ENCODE results near the gene SH3YL1. TPM values are rescaled to one million over a fixed set of nuclear protein-coding genes. Genes with fewer than 3 reads are reported as not detected.
A peak's percentile ranks its signal among the peaks of the same experiment; 100 is the strongest.
"Not testable (repeated sequence)": the region's sequence is repeated elsewhere in the genome, so short reads cannot be mapped to it uniquely, and the experiment has no call there.

SH3YL1 gene
- total and polyA plus RNA-seq, 2 experiments from 2014 or later, result 15.8 to 35.1 TPM

- no peaks in the 10 kb centered on the region for H3K9me3 ChIP-seq (ENCODE audit: low read depth)
- no peak for DNase-seq (ENCODE audit: low read depth in 1 of 2, low spot score in 1 of 2)
- no peak overlapping the region for H3K27ac ChIP-seq
- no peaks in the 10 kb centered on the region for H3K36me3 ChIP-seq
- no peak for TF ChIP-seq CTCF (IDR thresholded peaks at IDR 0.05; ENCODE audit: low read depth, low read length)
- H3K4me1 ChIP-seq (ENCODE audit: low read depth), result peaks cover 8% of the 10 kb centered on the region
- H3K4me3 ChIP-seq, result no peak overlapping the region
- H3K27me3 ChIP-seq, result no peaks in the 10 kb centered on the region
Observed at GRCh38 chr2:176917-177316, 86.9 kb downstream of the SH3YL1 start.

- peaks cover 8% of the 10 kb centered on the region for H3K4me1 ChIP-seq (ENCODE audit: low read depth)
- H3K27me3 ChIP-seq, result no peaks in the 10 kb centered on the region
- no peaks in the 10 kb centered on the region for H3K36me3 ChIP-seq
- no peaks in the 10 kb centered on the region for H3K9me3 ChIP-seq (ENCODE audit: low read depth)
- TF ChIP-seq CTCF (IDR thresholded peaks at IDR 0.05; ENCODE audit: low read depth, low read length), result no peak
- H3K27ac ChIP-seq, result no peak overlapping the region
- no peak overlapping the region for H3K4me3 ChIP-seq
- DNase-seq (ENCODE audit: low read depth in 1 of 2, low spot score in 1 of 2), result no peak
Observed at GRCh38 chr2:175880-176820, 87.7 kb downstream of the SH3YL1 start.

- TF ChIP-seq CTCF (IDR thresholded peaks at IDR 0.05; ENCODE audit: low read depth, low read length), result no peak
Observed at GRCh38 chr2:175161-175786, 88.6 kb downstream of the SH3YL1 start.

GRCh38 chr2:172120-172519, 91.7 kb downstream of the SH3YL1 start:
- DNase-seq (ENCODE audit: low read depth in 1 of 2, low spot score in 1 of 2), result peak in 1 of 2 donors; percentile 25
- not testable (repeated sequence) for H3K27ac ChIP-seq; H3K27me3 ChIP-seq; H3K4me1 ChIP-seq (ENCODE audit: low read depth); H3K9me3 ChIP-seq (ENCODE audit: low read depth); H3K36me3 ChIP-seq; H3K4me3 ChIP-seq

More at GRCh38 chr2:175161-175786, 88.6 kb downstream of the SH3YL1 start:
- H3K4me3 ChIP-seq, result no peak overlapping the region
- H3K4me1 ChIP-seq (ENCODE audit: low read depth), result peaks cover 8% of the 10 kb centered on the region
- DNase-seq (ENCODE audit: low read depth in 1 of 2, low spot score in 1 of 2), result peak in 1 of 2 donors; percentile 32
- H3K27me3 ChIP-seq, result no peaks in the 10 kb centered on the region
- no peak overlapping the region for H3K27ac ChIP-seq
- H3K36me3 ChIP-seq, result no peaks in the 10 kb centered on the region
- H3K9me3 ChIP-seq (ENCODE audit: low read depth), result no peaks in the 10 kb centered on the region

- Histone ChIP-seq H3K36me3 (no peaks in the 10 kb centered on the region), H3K4me1 (ENCODE audit: low read depth) (peaks cover under 1% of the 10 kb centered on the region), H3K27me3 (no peaks in the 10 kb centered on the region), H3K27ac (no peak overlapping the region), H3K4me3 (no peak overlapping the region), H3K9me3 (ENCODE audit: low read depth) (no peaks in the 10 kb centered on the region)
- no peak for TF ChIP-seq CTCF (IDR thresholded peaks at IDR 0.05; ENCODE audit: low read depth, low read length)
- DNase-seq (ENCODE audit: low read depth in 1 of 2, low spot score in 1 of 2), result no peak
Observed at GRCh38 chr2:169741-170140, 94.1 kb downstream of the SH3YL1 start.

Other genes starting within 250 kb of the SH3YL1 start
- gene FAM110C, start 217.5 kb downstream of the SH3YL1 start, total RNA-seq, result 0.60 and 1.1 TPM in 2 replicates
- 0.60 and 0.85 TPM in 2 replicates for gene FAM110C, start 217.5 kb downstream of the SH3YL1 start, polyA plus RNA-seq
- gene ACP1, start 915 bp upstream of the SH3YL1 start, total RNA-seq, result 92.8 and 119 TPM in 2 replicates
- gene ACP1, start 915 bp upstream of the SH3YL1 start, polyA plus RNA-seq, result 216 and 226 TPM in 2 replicates
- gene ALKAL2, start 24.1 kb upstream of the SH3YL1 start, total RNA-seq, result 0.95 TPM in 1 of 2 replicates, not detected in the other
- gene ALKAL2, start 24.1 kb upstream of the SH3YL1 start, polyA plus RNA-seq, result 1.4 and 1.6 TPM in 2 replicates

Data from cardiac muscle cell (in vitro differentiated cells and primary cell).